ENCODE results near the gene COL11A2. TPM values are rescaled to one million over a fixed set of nuclear protein-coding genes. Genes with fewer than 3 reads are reported as not detected.

The COL11A2 gene
- polyA plus RNA-seq, 1 of the 3 experiments (the other 2 are of a cell fraction): 0.99 TPM

- TF ChIP-seq CHD2 (IDR thresholded peaks at IDR 0.05; ENCODE audit: low read length, partially characterized antibody) (peak; percentile 16), RCOR1 (IDR thresholded peaks at IDR 0.05; ENCODE audit: low read length) (no peak), CTCF (IDR thresholded peaks at IDR 0.05) (peak; percentile 69), TEAD4 (IDR thresholded peaks at IDR 0.05; ENCODE audit: borderline replicate concordance, insufficient read depth) (no peak), SMC3 (IDR thresholded peaks at IDR 0.05; ENCODE audit: low read depth, low read length) (peak; percentile 55), RAD21 (IDR thresholded peaks at IDR 0.05; ENCODE audit: low read length) (peak; percentile 69)
- peaks cover 26% of the 10 kb centered on the region for H4K20me1 ChIP-seq (ENCODE audit: insufficient read depth)
- peaks cover 25 to 45% of the 10 kb centered on the region in 2 experiments for H3K36me3 ChIP-seq (replicated peaks in 1 of 2; ENCODE audit: control insufficient read depth in 1 of 2, insufficient read depth in 2 of 2, low read length in 1 of 2)
- peak; percentile 79 for DNase-seq
- H3K4me3 ChIP-seq (ENCODE audit: low read depth in 2 of 2, low read length in 1 of 2): no peak overlapping the region
- peaks cover 50% of the 10 kb centered on the region for H3K79me2 ChIP-seq (ENCODE audit: insufficient read depth)
- H3F3A ChIP-seq (replicated peaks; ENCODE audit: insufficient read depth): peaks cover 10% of the 10 kb centered on the region
- H2AFZ ChIP-seq (ENCODE audit: low read depth): no peak overlapping the region
- no peak overlapping the region for H3K9ac ChIP-seq
- POLR2A ChIA-PET: interaction anchor here (0.6 to 0.9 kb wide), 2 partner anchors 52 to 79 kb away, joined by 3 read pairs; partner anchors contain the start of gene B3GALT4
- WGBS (ENCODE audit: low lambda C conversion rate): 74% methylated on average over 12 of the region's 12 CpGs
- peaks cover 9 to 33% of the 10 kb centered on the region in 2 experiments; a peak in 2 of 4 replicates for H3K4me1 ChIP-seq (ENCODE audit: control insufficient read depth in 1 of 2, insufficient read depth in 2 of 2, low read depth in 1 of 2, low read length in 1 of 2)
- H3K27me3 ChIP-seq (ENCODE audit: insufficient read depth): no peaks in the 10 kb centered on the region
- CTCF ChIA-PET: interaction anchor here (0.6 to 3.7 kb wide), 21 partner anchors 8 to 330 kb away, joined by 3 to 50 read pairs (median 5); partner anchors contain the start of gene RING1
- H3K27ac ChIP-seq (ENCODE audit: low read depth in 2 of 2, low read length in 1 of 2): no peak overlapping the region
- no peak overlapping the region for H3K4me2 ChIP-seq
- no peaks in the 10 kb centered on the region for H3K9me2 ChIP-seq
- H3K9me3 ChIP-seq: no peaks in the 10 kb centered on the region
Observed at GRCh38 chr6:33197431-33198048, 5.3 kb upstream of the COL11A2 start.

GRCh38 chr6:33195304-33196165 lies 3.3 kb upstream of the COL11A2 start:
- H3F3A ChIP-seq (replicated peaks; ENCODE audit: insufficient read depth): peaks cover 10% of the 10 kb centered on the region
- peaks cover 17 to 39% of the 10 kb centered on the region in 2 experiments for H3K36me3 ChIP-seq (replicated peaks in 1 of 2; ENCODE audit: control insufficient read depth in 1 of 2, insufficient read depth in 2 of 2, low read length in 1 of 2)
- DNase-seq: no peak
- H3K4me3 ChIP-seq (ENCODE audit: low read depth in 2 of 2, low read length in 1 of 2): no peak overlapping the region
- H3K79me2 ChIP-seq (ENCODE audit: insufficient read depth): peaks cover 32% of the 10 kb centered on the region
- H3K27ac ChIP-seq (ENCODE audit: low read depth in 2 of 2, low read length in 1 of 2): no peak overlapping the region
- peak; percentile 88 for TF ChIP-seq REST (IDR thresholded peaks at IDR 0.05; ENCODE audit: low read depth, low read length)
- no peak for TF ChIP-seq CTCF (IDR thresholded peaks at IDR 0.05)
- no peak overlapping the region for H3K4me2 ChIP-seq
- peaks cover 0 to 36% of the 10 kb centered on the region in 2 experiments; a peak in 1 of 4 replicates for H3K4me1 ChIP-seq (ENCODE audit: control insufficient read depth in 1 of 2, insufficient read depth in 2 of 2, low read depth in 1 of 2, low read length in 1 of 2)
- H3K9me3 ChIP-seq: no peaks in the 10 kb centered on the region
- no peak overlapping the region for H3K9ac ChIP-seq
- WGBS (ENCODE audit: low lambda C conversion rate): 93% methylated on average over 12 of the region's 15 CpGs
- POLR2A ChIA-PET: no interaction called here
- H3K27me3 ChIP-seq (ENCODE audit: insufficient read depth): no peaks in the 10 kb centered on the region
- H4K20me1 ChIP-seq (ENCODE audit: insufficient read depth): peaks cover 26% of the 10 kb centered on the region
- H3K9me2 ChIP-seq: no peaks in the 10 kb centered on the region
- H2AFZ ChIP-seq (ENCODE audit: low read depth): no peak overlapping the region
- CTCF ChIA-PET: interaction anchor here (0.7 to 3.6 kb wide), 6 partner anchors 9 to 82 kb away, joined by 3 to 50 read pairs (median 10); partner anchors contain the start of genes B3GALT4 and HSD17B8

Data from SK-N-SH (cell line).